B cell (primary cell): ENCODE measurements around the gene METTL27. TPM values are rescaled to one million over a fixed set of nuclear protein-coding genes. Genes with fewer than 3 reads are reported as not detected.

Experiments used
- ATAC-seq: fragments of 200-7000 bp; cut with Tn5 transposase; one replicate; pipeline ENCODE4 v1.10.0; 2021; ENCODE audit warnings: low read depth, mild to moderate bottlenecking, moderate number of reproducible peaks, moderate library complexity
- CTCF ChIA-PET: fragments of 350-600 bp; sonication (Branson Sonifier 250); formaldehyde crosslinking; loops from one replicate; lab custom pipeline; 2021; ENCODE audit warnings: antibody characterized with exemption, inconsistent platforms; lab: Charles Lee
- POLR2A ChIA-PET: fragments of 350-600 bp; sonication (Branson Sonifier 250); formaldehyde crosslinking; loops from one replicate; lab custom pipeline; 2021; ENCODE audit warnings: antibody characterized with exemption; lab: Charles Lee
- DNase-seq: peaks from one replicate; pipeline ENCODE4 v3.0.0; 2013
- H2AFZ ChIP-seq: 2 replicates; pipeline ENCODE4 v1.6.1; 2012; ENCODE audit warnings: mild to moderate bottlenecking, low read depth, low read length; ENCODE audit not compliant: insufficient read depth, poor library complexity, severe bottlenecking
- H3K27ac ChIP-seq, 2 donors: 1 replicate in 1 of 2; 2 replicates in 1 of 2; pipeline ENCODE4 v1.5.1; 2012 to 2013; ENCODE audit warnings: low read length in 2 of 2, mild to moderate bottlenecking in 2 of 2, moderate library complexity in 1 of 2
- H3K27me3 ChIP-seq, 4 experiments: fragments of 200-600 bp in 1 of 4; sonication (generic) in 1 of 4; replicated peaks in 1 of 4; 1 replicate in 2 of 4; 2 replicates in 2 of 4; pipeline versions ENCODE4 v1.6.1 to v1.7.0; 2013 to 2016; ENCODE audit warnings: low read length in 3 of 4, mild to moderate bottlenecking in 2 of 4, mixed read lengths in 1 of 4, moderate library complexity in 1 of 4; ENCODE audit not compliant: insufficient read depth in 4 of 4, control insufficient read depth in 3 of 4; ENCODE audit errors: control extremely low read depth in 1 of 4
- H3K36me3 ChIP-seq, 2 experiments: replicated peaks in 1 of 2; 1 replicate in 1 of 2; 2 replicates in 1 of 2; pipeline versions ENCODE4 v1.6.1 to v1.7.1; 2013; ENCODE audit warnings: low read length in 1 of 2; ENCODE audit not compliant: insufficient read depth in 2 of 2, control insufficient read depth in 1 of 2; ENCODE audit errors: control extremely low read depth in 1 of 2, extremely low read depth in 1 of 2
- H3K4me1 ChIP-seq, 2 donors: fragments of 200-600 bp in 1 of 2; sonication (generic) in 1 of 2; 1 replicate in 1 of 2; 2 replicates in 1 of 2; pipeline versions ENCODE4 v1.5.1 to v1.6.1; 2013 to 2017; ENCODE audit warnings: low read length in 2 of 2; ENCODE audit not compliant: control insufficient read depth in 2 of 2, insufficient read depth in 2 of 2
- H3K4me2 ChIP-seq: replicated peaks from 2 replicates; pipeline ENCODE3; 2012; ENCODE audit warnings: mild to moderate bottlenecking, low read depth, low read length; ENCODE audit not compliant: poor library complexity, severe bottlenecking
- H3K4me3 ChIP-seq, 5 experiments: fragments of 200-600 bp in 1 of 5; sonication (generic) in 1 of 5; 1 replicate in 3 of 5; 2 replicates in 2 of 5; pipeline versions ENCODE4 v1.5.1 to v1.7.0; 2011 to 2016; ENCODE audit warnings: low read length in 4 of 5, mild to moderate bottlenecking in 4 of 5, low read depth in 2 of 5, control low read depth in 1 of 5, moderate library complexity in 1 of 5; ENCODE audit not compliant: insufficient read depth in 1 of 5; ENCODE audit errors: control extremely low read depth in 1 of 5, extremely low read depth in 1 of 5
- H3K79me2 ChIP-seq: fragments of 200-600 bp; sonication (generic); one replicate; pipeline ENCODE4 v1.6.0; 2016; ENCODE audit warnings: low read length; ENCODE audit not compliant: control insufficient read depth, insufficient read depth
- H3K9ac ChIP-seq: fragments of 200-600 bp; sonication (generic); 2 replicates; pipeline ENCODE4 v1.6.1; 2017; ENCODE audit warnings: mild to moderate bottlenecking, low read length, moderate library complexity
- H3K9me3 ChIP-seq, 3 donors: one replicate each; pipeline versions ENCODE4 v1.6.1 to v1.7.1; 2013; ENCODE audit warnings: low read length in 2 of 3; ENCODE audit not compliant: control insufficient read depth in 2 of 3, insufficient read depth in 1 of 3; ENCODE audit errors: control extremely low read depth in 1 of 3
- H4K20me1 ChIP-seq: 2 replicates; pipeline ENCODE4 v1.6.0; 2012; ENCODE audit warnings: mild to moderate bottlenecking, low read length; ENCODE audit not compliant: insufficient read depth, control insufficient read depth, poor library complexity, severe bottlenecking
- H3K27ac Mint-ChIP-seq: one replicate; pipeline ENCODE4 v1.8.0; 2021; ENCODE audit warnings: mixed read lengths
- H3K27me3 Mint-ChIP-seq: one replicate; pipeline ENCODE4 v1.8.0; 2021; ENCODE audit warnings: mixed read lengths
- H3K4me1 Mint-ChIP-seq: one replicate; pipeline ENCODE4 v1.8.0; 2021; ENCODE audit warnings: mixed read lengths
- H3K4me3 Mint-ChIP-seq: one replicate; pipeline ENCODE4 v1.8.0; 2021; ENCODE audit warnings: mixed read lengths
- H3K9me3 Mint-ChIP-seq: one replicate; pipeline ENCODE4 v1.8.0; 2022; ENCODE audit warnings: mixed read lengths; ENCODE audit not compliant: insufficient read depth
- CTCF ChIP-seq: fragments of 200-600 bp; IDR thresholded peaks from one replicate; pipeline ENCODE4 v1.8.0; 2022; ENCODE audit warnings: antibody characterized with exemption, mild to moderate bottlenecking
- EZH2 ChIP-seq: IDR thresholded peaks from 2 replicates; pipeline ENCODE4 v1.6.1; 2012; ENCODE audit warnings: borderline replicate concordance, low read depth, mild to moderate bottlenecking, moderate library complexity, low read length; ENCODE audit not compliant: insufficient read depth, poor library complexity, severe bottlenecking
- WGBS: methylation state at CpG from one replicate; pipeline ENCODE4 v1.1.5; 2013; ENCODE audit warnings: missing lambda C conversion rate; ENCODE audit not compliant: insufficient coverage; 5-methylcytosine and 5-hydroxymethylcytosine counted together
- intact Hi-C: fragments of 100-400 bp; cut with micrococcal nuclease; formaldehyde crosslinking; loops from one replicate; pipeline ENCODE4 v1.10.0; 2022
- polyA plus RNA-seq: library from polyadenylated mRNA; depleted of rRNA; stranded (reverse); fragments of >200 nt; gene quantifications from 2 replicates; pipeline ENCODE4 v1.2.3, GENCODE V29; 2012
- total RNA-seq, 2 donors: library from RNA; stranded (reverse); fragments of 120-200 nt in 1 of 2; gene quantifications; 1 replicate in 1 of 2; 2 replicates in 1 of 2; pipeline versions ENCODE4 v1.2.3 to v1.2.4, GENCODE V29; 2013 to 2022

METTL27 gene
- total and polyA plus RNA-seq, 2 donors (not counting 1 experiment from before 2014, with no cell fraction given) = 0.37 to 1.5 TPM

- no peak overlapping the region for H3K27ac Mint-ChIP-seq
- ATAC-seq (peak; percentile 41), DNase-seq (no peak)
- H3K9me3 ChIP-seq = peaks cover 0 to 4% (median 0%) of the 10 kb centered on the region in 3 donors
- no peak overlapping the region for H3K27ac ChIP-seq
- no peak overlapping the region for H3K4me2 ChIP-seq
- intact Hi-C loops = no loop called here
- peaks cover 0 to 16% (median 3%) of the 10 kb centered on the region in 4 experiments for H3K27me3 ChIP-seq
- H3K79me2 ChIP-seq = no peaks in the 10 kb centered on the region
- H3K27me3 Mint-ChIP-seq = peaks cover 29% of the 10 kb centered on the region
- ChIA-PET CTCF (interaction anchor here (1.1 to 1.4 kb wide), 3 partner anchors 25 to 245 kb away, joined by 3 to 6 read pairs (median 3); no protein-coding TSS in a partner anchor), POLR2A (interaction anchor here (0.6 kb wide), 1 partner anchor 9 kb away, joined by 5 read pairs; the partner anchor contains the start of gene METTL27)
- H3K9ac ChIP-seq = no peak overlapping the region
- H3K36me3 ChIP-seq = no peaks in the 10 kb centered on the region
- no peak overlapping the region for H3K4me3 Mint-ChIP-seq
- TF ChIP-seq CTCF (no peak), EZH2 (no peak)
- H3K9me3 Mint-ChIP-seq = no peaks in the 10 kb centered on the region
- no peak overlapping the region for H2AFZ ChIP-seq
- peaks cover 3 to 10% of the 10 kb centered on the region in 2 donors for H3K4me1 ChIP-seq
- no peaks in the 10 kb centered on the region for H4K20me1 ChIP-seq
- WGBS = 78% methylated on average over 3 of the region's 8 CpGs
- H3K4me1 Mint-ChIP-seq = peaks cover 13% of the 10 kb centered on the region
- H3K4me3 ChIP-seq = no peak overlapping the region
These were observed 9.4 kb upstream of the METTL27 start for GRCh38 chr7:73851410-73852338.
